Epidermal melanocyte (primary cell): ENCODE data around the gene PIK3R6.
"Not testable (repeated sequence)": the region's sequence is repeated elsewhere in the genome, so short reads cannot be mapped to it uniquely, and the experiment has no call there.

Source experiments
- DNase-seq: peaks from one replicate; pipeline ENCODE4 v3.0.0; 2011; ENCODE audit warnings: low spot score; ENCODE audit not compliant: insufficient read length

The PIK3R6 gene

GRCh38 chr17:8829036-8829941 lies 38.2 kb downstream of the PIK3R6 start:
- DNase-seq, result no peak

DNA sequence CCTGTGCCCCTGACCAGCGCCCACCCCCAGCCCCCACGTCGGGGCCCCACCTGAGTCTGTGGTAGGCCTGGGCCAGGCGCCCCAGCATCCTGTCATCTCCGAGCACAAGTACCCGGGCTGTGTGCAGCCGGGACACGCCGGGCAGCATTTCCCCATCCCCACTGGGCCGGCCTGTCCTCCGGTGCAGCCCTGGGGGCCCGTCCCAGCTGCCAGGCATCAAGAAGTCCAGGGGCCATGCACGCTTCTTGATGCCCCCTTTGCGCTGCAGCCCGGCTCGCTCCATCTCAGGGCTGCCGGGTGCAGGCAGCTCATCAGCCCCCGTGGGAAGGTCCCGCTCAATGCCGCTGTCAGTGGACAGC lies 39.0 kb downstream of the PIK3R6 start:
- no peak for DNase-seq

DNA sequence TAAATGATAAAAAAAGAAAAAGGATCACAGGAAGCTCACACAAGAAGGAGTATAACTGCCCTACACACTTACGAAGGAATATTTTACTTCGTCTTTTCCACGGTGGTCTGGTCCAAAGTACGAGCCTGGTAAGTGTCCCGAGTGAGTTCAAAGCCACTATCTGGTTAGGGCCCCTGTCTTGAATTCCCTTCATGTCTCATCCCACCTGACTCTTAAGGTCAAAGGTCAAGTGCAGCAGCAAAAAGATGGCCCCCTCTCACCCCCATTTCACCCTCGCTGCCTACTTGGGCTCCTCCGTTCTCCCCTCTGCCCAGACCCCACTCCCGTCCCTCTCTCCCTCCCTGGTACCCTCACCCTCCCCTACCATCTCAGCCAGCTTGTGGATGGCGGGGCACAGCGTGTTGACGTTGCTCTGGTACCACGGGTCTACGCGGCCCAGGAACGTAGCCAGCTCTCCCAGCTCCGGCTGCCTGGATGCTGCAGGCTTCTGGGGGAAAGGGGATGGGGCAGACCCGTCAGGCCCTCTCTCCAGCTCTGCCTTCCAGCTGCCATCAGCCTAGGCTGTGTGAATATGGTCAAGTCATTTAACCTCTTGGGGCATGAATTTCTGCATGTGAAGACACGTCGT lies 40.6 kb downstream of the PIK3R6 start:
- no peak for DNase-seq

GRCh38 chr17:8825802-8826201 lies 41.7 kb downstream of the PIK3R6 start:
- no peak for DNase-seq

DNA sequence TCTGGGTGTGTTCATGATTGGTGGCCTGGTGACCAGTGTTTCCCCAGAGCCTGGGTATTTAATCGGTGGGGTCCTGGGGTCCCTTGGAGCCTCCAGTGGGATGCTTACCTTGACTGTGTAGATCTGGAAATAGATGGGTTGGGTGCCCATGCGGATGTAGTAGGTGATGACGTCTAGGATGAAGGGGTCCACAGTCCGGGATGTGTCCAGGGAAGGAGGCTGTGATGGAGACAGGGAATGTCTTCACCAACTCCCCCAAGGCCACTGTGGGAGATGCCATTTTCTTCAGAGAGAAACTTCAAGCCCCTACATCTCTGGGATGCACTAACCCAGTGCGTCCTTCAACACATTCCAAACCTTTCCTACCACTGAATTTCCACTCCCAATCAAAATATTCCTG lies 44.2 kb downstream of the PIK3R6 start:
- DNase-seq, result no peak

- no peak for DNase-seq
Observed at GRCh38 chr17:8822401-8823035, 45.0 kb downstream of the PIK3R6 start.

DNA sequence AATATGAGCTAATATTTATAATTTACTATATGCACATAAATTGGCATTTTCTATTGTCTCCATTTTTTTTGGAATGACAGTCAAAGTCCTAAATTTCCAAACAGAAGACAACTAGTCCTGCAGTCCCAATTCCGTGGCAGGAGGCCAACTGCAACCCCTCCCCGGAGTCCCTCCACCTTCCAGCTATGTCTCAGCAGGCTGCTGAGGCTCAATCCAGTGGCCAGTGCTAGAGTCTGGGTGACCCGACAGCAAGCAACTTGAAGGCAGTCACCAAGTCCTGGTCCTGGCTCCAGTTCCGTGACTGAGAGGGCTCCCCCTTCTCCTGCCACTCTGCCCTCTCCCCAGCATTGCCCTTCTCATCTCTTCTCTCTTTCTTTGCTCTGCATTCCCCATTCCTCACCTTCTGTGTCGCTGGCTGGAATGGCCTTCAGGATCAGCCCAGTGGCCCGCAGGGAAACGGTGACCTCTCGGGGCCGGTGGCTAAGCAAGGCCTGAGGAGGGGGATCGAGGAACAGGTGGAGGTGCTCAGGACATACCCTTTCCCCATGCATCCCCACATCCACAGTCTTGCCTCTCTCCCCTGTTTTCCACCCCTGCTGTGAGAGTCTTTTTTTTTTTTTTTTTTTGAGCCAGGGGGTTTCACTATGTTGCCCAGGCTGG lies 45.9 kb downstream of the PIK3R6 start:
- DNase-seq, result no peak

GRCh38 chr17:8820311-8821010 lies 47.0 kb downstream of the PIK3R6 start:
- DNase-seq, result no peak

GRCh38 chr17:8818654-8819330 lies 48.7 kb downstream of the PIK3R6 start:
- DNase-seq, result no peak

- DNase-seq, result no peak
Observed at GRCh38 chr17:8818047-8818446, 49.4 kb downstream of the PIK3R6 start.

GRCh38 chr17:8806926-8807550 lies 60.4 kb downstream of the PIK3R6 start:
- DNase-seq, result no peak

- DNase-seq, result no peak
Observed at GRCh38 chr17:8806253-8806925, 61.1 kb downstream of the PIK3R6 start.

- not testable (repeated sequence) for DNase-seq
Observed at GRCh38 chr17:8805396-8805795, 62.1 kb downstream of the PIK3R6 start.

- DNase-seq, result no peak
Observed at GRCh38 chr17:8803531-8804420, 63.7 kb downstream of the PIK3R6 start.

DNA sequence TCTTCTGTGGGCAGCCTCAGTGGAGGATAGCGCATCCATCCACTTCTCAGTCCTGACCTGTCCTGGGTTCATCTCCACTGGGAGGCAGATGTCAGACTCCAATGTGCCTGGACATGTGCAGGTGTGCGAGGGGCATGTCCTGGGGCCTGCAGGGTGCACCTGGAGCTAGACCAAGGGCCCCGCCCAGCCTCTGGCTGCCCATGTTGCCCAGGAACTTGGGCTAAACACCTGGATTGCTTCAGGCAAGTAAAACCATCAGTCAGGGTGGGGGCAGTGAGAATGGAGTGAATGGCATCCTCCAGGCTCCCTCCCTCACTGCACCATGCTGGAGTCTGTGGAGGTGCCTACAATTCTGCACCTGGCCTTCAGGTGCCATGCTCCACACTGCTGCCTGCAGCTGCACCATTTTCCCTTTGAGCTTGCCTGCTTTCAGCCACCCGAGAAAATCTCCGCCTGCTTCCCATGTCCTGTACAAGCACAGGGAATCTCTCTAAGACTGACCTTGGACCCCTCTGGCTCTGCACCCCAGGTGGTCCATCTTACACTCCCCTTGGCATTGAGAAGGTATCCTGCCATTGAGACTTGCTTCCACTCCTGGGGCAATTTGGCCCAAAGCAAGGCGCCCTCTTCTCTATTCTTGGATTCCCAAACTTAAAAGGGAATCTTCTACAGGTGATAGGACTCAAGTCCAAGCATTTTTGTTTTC lies 66.2 kb downstream of the PIK3R6 start:
- no peak for DNase-seq

DNA sequence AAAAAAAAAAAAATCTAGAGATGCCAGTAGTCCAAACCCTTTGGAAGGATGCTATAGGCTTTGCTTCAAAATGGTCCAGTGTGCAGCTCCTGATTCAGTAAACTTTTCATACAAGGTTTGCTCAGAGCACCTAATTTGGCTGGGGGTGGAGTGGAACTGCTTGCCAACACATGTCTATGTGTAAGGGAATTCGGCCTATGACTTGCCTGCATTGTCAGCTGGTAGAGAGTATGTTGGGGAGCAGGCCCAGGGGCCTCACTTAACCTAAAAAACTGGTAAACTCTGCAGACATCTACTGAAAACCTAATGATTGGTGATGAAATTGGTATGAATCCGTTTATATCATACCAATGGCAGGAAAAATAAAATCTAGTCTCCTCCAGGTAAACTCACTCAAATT lies 66.8 kb downstream of the PIK3R6 start:
- DNase-seq, result no peak

- no peak for DNase-seq
Observed at GRCh38 chr17:8799570-8800212, 67.8 kb downstream of the PIK3R6 start.
